Endodermal cell (in vitro differentiated cells): ENCODE measurements around the gene LAMTOR4. TPM values are rescaled to one million over a fixed set of nuclear protein-coding genes. Genes with fewer than 3 reads are reported as not detected.

ENCODE experiments used
- DNase-seq: peaks from one replicate; pipeline ENCODE4 v3.0.0-alpha.2; 2017
- H3K27ac ChIP-seq: 2 replicates; pipeline ENCODE4 v1.5.1; 2013; ENCODE audit warnings: mild to moderate bottlenecking, low read depth, low read length, moderate library complexity
- H3K27me3 ChIP-seq: 2 replicates; pipeline ENCODE4 v1.6.1; 2013; ENCODE audit warnings: mild to moderate bottlenecking, low read length, moderate library complexity; ENCODE audit not compliant: insufficient read depth, control insufficient read depth, poor library complexity, severe bottlenecking
- H3K36me3 ChIP-seq: 2 replicates; pipeline ENCODE4 v1.7.0; 2013; ENCODE audit warnings: mild to moderate bottlenecking, low read length, moderate library complexity; ENCODE audit not compliant: control insufficient read depth, insufficient read depth
- H3K4me1 ChIP-seq: one replicate; pipeline ENCODE4 v1.7.0; 2013; ENCODE audit warnings: low read length; ENCODE audit not compliant: control insufficient read depth, insufficient read depth
- H3K4me3 ChIP-seq: 2 replicates; pipeline ENCODE4 v1.5.1; 2013; ENCODE audit warnings: mild to moderate bottlenecking, low read length, moderate library complexity
- H3K9ac ChIP-seq: 2 replicates; pipeline ENCODE4 v1.6.1; 2013; ENCODE audit warnings: mild to moderate bottlenecking, low read length, moderate library complexity; ENCODE audit not compliant: poor library complexity, severe bottlenecking; ENCODE audit errors: extremely low read depth
- H3K9me3 ChIP-seq: 2 replicates; pipeline ENCODE4 v1.6.1; 2013; ENCODE audit warnings: mild to moderate bottlenecking, low read length, moderate library complexity; ENCODE audit not compliant: control insufficient read depth
- H3K27ac Mint-ChIP-seq: 2 replicates; pipeline ENCODE4 v1.8.0; 2020; ENCODE audit warnings: mixed read lengths
- H3K27me3 Mint-ChIP-seq: 2 replicates; pipeline ENCODE4 v1.8.0; 2021; ENCODE audit warnings: mild to moderate bottlenecking, mixed read lengths; ENCODE audit not compliant: insufficient read depth
- H3K36me3 Mint-ChIP-seq: 2 replicates; pipeline ENCODE4 v1.8.0; 2020; ENCODE audit warnings: low read depth, mixed read lengths
- H3K4me1 Mint-ChIP-seq: 2 replicates; pipeline ENCODE4 v1.8.0; 2020; ENCODE audit warnings: mixed read lengths
- H3K4me3 Mint-ChIP-seq: 2 replicates; pipeline ENCODE4 v1.8.0; 2020; ENCODE audit warnings: mild to moderate bottlenecking, moderate library complexity, mixed read lengths
- H3K9me3 Mint-ChIP-seq: 2 replicates; pipeline ENCODE4 v1.8.0; 2020; ENCODE audit warnings: mild to moderate bottlenecking, mixed read lengths
- CTCF ChIP-seq: fragments of 200-600 bp; sonication (generic); conservative IDR thresholded peaks from 2 replicates; pipeline ENCODE4 v1.5.0; 2021; ENCODE audit warnings: antibody characterized with exemption, mild to moderate bottlenecking
- WGBS, 2 experiments: methylation state at CpG; one replicate each; pipeline versions ENCODE4 v1.1.5 to v1.1.7; 2013; ENCODE audit warnings: missing lambda C conversion rate in 2 of 2, mixed read lengths in 1 of 2; ENCODE audit not compliant: insufficient coverage in 1 of 2, insufficient read length in 1 of 2; 5-methylcytosine and 5-hydroxymethylcytosine counted together
- microRNA-seq: library from miRNA; unstranded; fragments of <30 nt; microRNA quantifications from one replicate; pipeline ENCODE4 v1.2.0, GENCODE V29; 2020; ENCODE audit warnings: borderline microRNAs expressed
- total RNA-seq, 2 donors: library from RNA; stranded (reverse); fragmentation: NEBNext Ultra II Directional in 1 of 2; extraction: Animal tissue kit (Norgen Biotek cat#: 25700) in 1 of 2; gene quantifications; 2 replicates in 1 of 2; 3 replicates in 1 of 2; pipeline ENCODE4 v1.2.1, GENCODE V29; 2021

Gene LAMTOR4
- total RNA-seq, 2 donors from 2014 or later = 155 to 188 TPM

GRCh38 chr7:100200693-100201092, 52.0 kb downstream of the LAMTOR4 start:
- H3K9me3 Mint-ChIP-seq = no peaks in the 10 kb centered on the region
- Histone ChIP-seq H3K4me1 (no peaks in the 10 kb centered on the region), H3K9me3 (no peaks in the 10 kb centered on the region), H3K27me3 (peaks cover 5% of the 10 kb centered on the region), H3K9ac (no peak overlapping the region), H3K4me3 (no peak overlapping the region), H3K27ac (no peak overlapping the region), H3K36me3 (no peaks in the 10 kb centered on the region)
- no peak overlapping the region for H3K4me3 Mint-ChIP-seq
- H3K36me3 Mint-ChIP-seq = no peaks in the 10 kb centered on the region
- H3K27me3 Mint-ChIP-seq = peaks cover 51% of the 10 kb centered on the region
- peak; percentile 61 for DNase-seq
- no peak overlapping the region for H3K27ac Mint-ChIP-seq
- no peak for TF ChIP-seq CTCF
- 90 to 95% methylated on average over 3 to 10 of the region's 11 CpGs for WGBS, 2 experiments
- peaks cover 23% of the 10 kb centered on the region for H3K4me1 Mint-ChIP-seq

Small RNA genes lying within 50 kb of the gene (microRNA-seq; reads per million reads assigned to microRNA genes)
- not detected for gene MIR4658

Other genes with a start within 250 kb of the LAMTOR4 start
- gene TRIM4, start 229.4 kb upstream of the LAMTOR4 start, total RNA-seq = 10 to 100 TPM; 10.5 to 13.2 TPM
- gene GJC3, start 219.3 kb upstream of the LAMTOR4 start, total RNA-seq = 1 to 10 TPM in 1 of 2 donors, under 1 TPM in 1; 0.82 to 1.4 TPM
- gene AZGP1, start 172.9 kb upstream of the LAMTOR4 start, total RNA-seq = not detected
- gene ZKSCAN1, start 133.3 kb upstream of the LAMTOR4 start, total RNA-seq = 10 to 100 TPM; 57.1 to 68.0 TPM
- gene ZSCAN21, start 99.1 kb upstream of the LAMTOR4 start, total RNA-seq = 10 to 100 TPM; 22.7 to 25.1 TPM
- gene ZNF3, start 67.2 kb upstream of the LAMTOR4 start, total RNA-seq = 10 to 100 TPM; 32.8 to 39.9 TPM
- 100 to 1,000 TPM; 109 to 121 TPM for gene COPS6, start 59.9 kb upstream of the LAMTOR4 start, total RNA-seq
- gene MCM7, start 47.5 kb upstream of the LAMTOR4 start, total RNA-seq = 100 to 1,000 TPM; 219 to 242 TPM
- gene AP4M1, start 47.3 kb upstream of the LAMTOR4 start, total RNA-seq = 10 to 100 TPM; 26.3 to 31.5 TPM
- 100 to 1,000 TPM in 1 of 2 donors, 10 to 100 TPM in 1; 83.1 to 113 TPM for gene TAF6, start 29.6 kb upstream of the LAMTOR4 start, total RNA-seq
- gene CNPY4, start 29.3 kb upstream of the LAMTOR4 start, total RNA-seq = 10 to 100 TPM; 16.2 to 19.4 TPM
- 1 to 10 TPM; 1.3 to 1.4 TPM for gene MBLAC1, start 22.0 kb upstream of the LAMTOR4 start, total RNA-seq
- 10 to 100 TPM; 24.7 to 30.0 TPM for gene TRAPPC14, start 9.8 kb downstream of the LAMTOR4 start, total RNA-seq
- 1 to 10 TPM; 3.7 to 3.8 TPM for gene GAL3ST4, start 19.7 kb downstream of the LAMTOR4 start, total RNA-seq
- 10 to 100 TPM; 39.3 to 56.1 TPM for gene GPC2, start 28.5 kb downstream of the LAMTOR4 start, total RNA-seq
- 1 to 10 TPM; 1.2 to 3.3 TPM for gene STAG3, start 29.0 kb downstream of the LAMTOR4 start, total RNA-seq
- not detected for gene PVRIG, start 71.0 kb downstream of the LAMTOR4 start, total RNA-seq
- not detected for gene SPDYE3, start 158.8 kb downstream of the LAMTOR4 start, total RNA-seq
- 10 to 100 TPM; 51.9 to 84.4 TPM for gene PILRB, start 209.2 kb downstream of the LAMTOR4 start, total RNA-seq
- gene PILRA, start 224.6 kb downstream of the LAMTOR4 start, total RNA-seq = 10 to 100 TPM in 1 of 2 donors, 1 to 10 TPM in 1; 2.1 to 12.8 TPM